GM10248 (cell line): ENCODE measurements around the gene CEP104.
A peak's percentile ranks its signal among the peaks of the same experiment; 100 is the strongest.

Source experiments
- CTCF ChIA-PET: fragments of 300-600 bp; sonication (Branson Sonifier 250); formaldehyde crosslinking; extraction: SDS; loops from one replicate; lab custom pipeline; 2021; ENCODE audit warnings: antibody characterized with exemption; lab: Yijun Ruan, JAX
- POLR2A ChIA-PET: fragments of 350-650 bp; sonication (Branson Sonifier 250); formaldehyde crosslinking; extraction: SDS; loops from one replicate; lab custom pipeline; 2020; ENCODE audit warnings: antibody characterized with exemption; lab: Yijun Ruan, JAX
- DNase-seq: peaks from one replicate; pipeline ENCODE4 v3.0.0; 2012; ENCODE audit errors: extremely low spot score
- CTCF ChIP-seq: IDR thresholded peaks from 2 replicates; pipeline ENCODE4 v1.5.1; 2012; ENCODE audit warnings: mild to moderate bottlenecking, low read depth; ENCODE audit errors: extremely low read depth, missing control alignments, control extremely low read depth

CEP104 gene

GRCh38 chr1:3778590-3779264 is 78.3 kb downstream of the CEP104 start:
- TF ChIP-seq CTCF, result no peak
- CTCF ChIA-PET, result interaction anchor here (0.8 to 1.3 kb wide), 2 partner anchors 25 to 128 kb away, joined by 3 to 4 read pairs; no protein-coding TSS in a partner anchor
- POLR2A ChIA-PET, result interaction anchor here (0.6 kb wide), 1 partner anchor 1893 kb away, joined by 7 read pairs; no protein-coding TSS in a partner anchor

GRCh38 chr1:3777647-3778589 is 79.1 kb downstream of the CEP104 start:
- ChIA-PET CTCF (interaction anchor here (1.3 kb wide), 1 partner anchor 129 kb away, joined by 4 read pairs; no protein-coding TSS in a partner anchor), POLR2A (interaction anchor here (0.6 kb wide), 1 partner anchor 1892 kb away, joined by 7 read pairs; no protein-coding TSS in a partner anchor)
- DNase-seq, result no peak
- no peak for TF ChIP-seq CTCF

More at GRCh38 chr1:3778590-3779264, 78.3 kb downstream of the CEP104 start:
- DNase-seq, result no peak

GRCh38 chr1:3777078-3777547 is 79.9 kb downstream of the CEP104 start:
- DNase-seq, result no peak
- ChIA-PET POLR2A (no interaction called here), CTCF (interaction anchor here (2.2 kb wide), 1 partner anchor 19 kb away, joined by 18 read pairs; the partner anchor contains the start of gene LRRC47)
- TF ChIP-seq CTCF, result no peak

GRCh38 chr1:3776231-3776961 is 80.6 kb downstream of the CEP104 start:
- TF ChIP-seq CTCF, result no peak
- no peak for DNase-seq
- ChIA-PET POLR2A (interaction anchor here (0.5 kb wide), 1 partner anchor 1897 kb away, joined by 5 read pairs; no protein-coding TSS in a partner anchor), CTCF (interaction anchor here (0.7 to 2.2 kb wide), 11 partner anchors 8 to 1867 kb away, joined by 3 to 18 read pairs (median 5); partner anchors contain the start of gene LRRC47)

- CTCF ChIA-PET, result interaction anchor here (0.7 to 2.2 kb wide), 13 partner anchors 8 to 1867 kb away, joined by 3 to 18 read pairs (median 5); partner anchors contain the start of gene LRRC47
- peak; percentile 69 for TF ChIP-seq CTCF
- POLR2A ChIA-PET, result interaction anchor here (0.5 kb wide), 1 partner anchor 1896 kb away, joined by 5 read pairs; no protein-coding TSS in a partner anchor
- DNase-seq, result peak; percentile 77
Observed at GRCh38 chr1:3775490-3776230, 81.4 kb downstream of the CEP104 start.
